Measurements from ENCODE around the gene KIRREL3.

KIRREL3 gene

GRCh38 chr11:126592496-126593410 is 407.8 kb downstream of the KIRREL3 start:
- no peak for DNase-seq

DNA sequence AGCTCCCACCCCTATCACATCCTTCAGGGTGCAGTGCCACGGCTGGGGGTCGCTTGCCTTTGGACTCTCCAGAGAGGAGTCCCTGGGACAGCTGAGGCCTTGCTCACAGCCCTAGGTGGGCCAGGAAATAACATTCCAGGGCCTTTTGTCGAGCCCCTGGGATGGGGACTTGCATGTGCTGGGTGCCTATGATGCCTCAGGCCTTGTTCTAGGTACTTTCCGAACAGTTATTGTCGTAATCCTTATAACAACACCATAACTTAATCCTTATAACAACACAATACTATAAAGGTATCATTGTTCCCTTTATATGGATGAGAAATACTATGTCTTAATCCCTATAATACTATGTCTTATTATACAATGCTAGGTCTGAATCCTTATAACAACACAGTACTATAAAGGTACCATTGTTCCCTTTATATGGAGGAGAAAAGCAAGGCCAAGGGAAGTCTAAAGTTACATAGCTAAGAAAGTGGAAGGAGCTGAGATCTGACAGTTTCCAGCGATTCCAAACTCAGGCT is 408.5 kb downstream of the KIRREL3 start:
- no peak for DNase-seq

DNA sequence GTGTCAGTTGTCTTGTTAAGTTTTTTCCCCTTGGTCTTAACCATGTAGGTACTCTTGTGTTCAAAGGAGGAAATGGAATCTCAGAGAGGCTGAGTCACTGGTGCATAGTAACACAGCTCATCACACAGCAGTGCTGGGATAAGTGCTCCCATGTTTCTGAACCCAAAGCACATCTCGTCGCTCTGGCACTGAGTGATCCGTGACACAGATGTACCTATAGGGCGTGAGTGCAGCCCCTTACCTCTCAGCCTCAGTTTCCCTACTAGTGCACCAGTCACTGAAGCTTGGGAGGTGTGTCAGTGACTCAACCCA is 411.1 kb downstream of the KIRREL3 start:
- no peak for DNase-seq

- DNase-seq, result no peak
These were observed 411.7 kb downstream of the KIRREL3 start for GRCh38 chr11:126588630-126589491.

DNA sequence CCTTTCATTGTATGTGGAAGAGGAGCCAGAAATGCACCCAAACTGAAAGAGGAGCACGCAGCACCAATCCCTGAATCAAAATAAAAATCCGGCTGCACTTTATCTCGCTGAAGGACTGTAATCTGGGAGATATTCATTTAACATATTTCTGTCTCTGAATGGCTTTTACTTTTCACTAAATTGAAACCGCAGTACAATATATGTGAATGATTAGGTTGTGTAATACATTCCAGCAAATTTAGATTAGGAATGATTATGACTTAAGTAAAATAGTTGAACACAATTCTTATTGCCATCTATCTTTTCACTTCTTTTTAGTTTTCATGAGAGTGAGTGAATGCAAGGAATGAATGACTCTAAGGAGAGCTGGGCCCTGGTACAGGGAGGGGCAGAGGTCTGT is 413.0 kb downstream of the KIRREL3 start:
- no peak for DNase-seq

DNA sequence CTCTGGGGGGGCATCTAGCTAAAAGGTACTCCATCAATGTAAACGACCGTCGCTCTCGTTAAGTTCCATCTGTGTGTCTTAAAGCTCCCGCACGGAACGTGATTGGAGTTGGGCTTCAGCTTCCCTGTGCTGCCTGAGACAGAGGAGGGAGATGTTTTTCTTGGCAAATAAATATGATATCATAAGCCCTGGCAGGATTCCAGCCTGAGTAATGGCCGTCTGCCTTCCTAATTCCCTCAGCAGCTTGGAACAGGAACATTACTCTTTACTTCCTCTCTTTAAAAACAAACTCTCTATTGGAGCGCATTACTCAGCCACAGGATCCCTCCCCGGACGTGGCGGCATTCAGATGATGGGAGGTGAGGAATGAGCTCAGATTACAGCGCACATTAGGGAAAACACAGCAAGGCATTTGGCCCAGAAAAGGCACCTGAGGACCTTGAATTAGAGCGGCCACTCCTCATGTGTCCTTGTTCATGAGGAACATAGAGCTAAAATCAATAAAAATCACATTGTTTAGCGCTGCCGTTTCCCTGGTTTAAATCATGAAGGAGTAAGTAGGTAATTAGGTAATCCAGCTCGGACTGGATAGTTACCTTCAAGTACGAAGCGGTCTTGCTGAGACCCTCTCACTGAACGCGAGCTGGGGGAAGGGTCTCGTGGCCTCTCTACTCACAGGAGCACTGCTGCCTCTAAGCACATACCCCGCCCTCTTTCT is 414.6 kb downstream of the KIRREL3 start:
- DNase-seq, result no peak

GRCh38 chr11:126585388-126585773 is 415.2 kb downstream of the KIRREL3 start:
- no peak for DNase-seq

DNA sequence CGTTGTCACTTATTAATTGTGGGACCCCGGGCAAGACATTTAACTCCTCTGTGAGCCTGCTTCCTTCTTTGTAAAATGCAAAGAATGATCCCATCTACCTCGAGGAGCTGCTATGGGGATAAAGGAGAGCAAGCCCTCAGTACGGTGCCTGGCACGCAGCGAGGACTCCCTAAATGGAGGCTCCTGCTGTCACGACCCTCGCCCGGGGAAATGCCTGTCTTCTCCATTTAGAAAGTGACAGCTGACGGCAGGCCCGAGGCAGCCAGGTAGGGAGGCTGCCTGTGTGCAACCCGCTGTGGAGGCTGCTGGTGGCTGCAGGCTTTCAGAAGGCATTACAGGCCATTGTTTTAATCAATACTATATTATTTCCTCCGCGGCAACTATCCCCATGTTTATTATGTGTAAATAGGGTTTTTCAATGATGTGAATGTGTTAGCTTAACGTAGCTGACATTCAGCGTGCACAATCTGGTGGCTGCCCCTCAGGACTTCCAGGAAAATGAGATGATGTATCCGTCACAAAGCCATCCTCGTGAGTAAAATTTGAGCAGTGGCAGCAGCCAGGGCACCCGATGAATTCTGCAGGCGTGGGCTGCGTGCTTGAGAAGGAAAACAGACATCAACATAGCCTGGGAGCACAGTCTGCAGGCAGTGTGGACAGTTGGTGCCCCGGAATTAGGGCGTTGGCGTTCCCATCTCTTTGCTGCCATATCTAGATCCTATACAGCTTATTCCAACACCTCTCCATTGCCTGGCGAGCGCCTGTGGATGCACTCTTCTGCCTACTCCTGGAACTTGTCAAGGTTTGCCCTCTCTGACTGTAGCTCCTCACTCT is 416.8 kb downstream of the KIRREL3 start:
- no peak for DNase-seq

GRCh38 chr11:126583101-126583500 is 417.5 kb downstream of the KIRREL3 start:
- DNase-seq, result no peak

GRCh38 chr11:126581871-126582648 is 418.5 kb downstream of the KIRREL3 start:
- DNase-seq, result no peak

DNA sequence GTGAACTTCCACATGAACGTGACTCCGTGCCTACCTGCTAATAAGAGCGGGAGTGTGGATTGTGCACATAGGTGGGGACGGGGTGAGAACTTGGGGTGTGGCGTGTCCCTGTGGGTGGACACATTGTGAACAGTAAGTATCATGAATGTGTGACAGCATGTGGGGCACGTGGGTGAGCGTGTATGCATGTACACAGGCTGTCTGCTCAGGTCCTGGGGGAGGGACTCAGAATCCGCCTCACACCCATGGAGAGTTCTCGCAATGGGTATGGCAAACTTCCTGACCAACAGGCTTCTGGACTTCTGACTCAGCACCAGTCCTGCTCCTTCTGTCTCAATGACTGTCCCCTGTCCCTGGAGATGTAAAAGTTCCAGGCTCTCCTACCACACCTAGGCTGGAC is 422.1 kb downstream of the KIRREL3 start:
- DNase-seq, result no peak

DNA sequence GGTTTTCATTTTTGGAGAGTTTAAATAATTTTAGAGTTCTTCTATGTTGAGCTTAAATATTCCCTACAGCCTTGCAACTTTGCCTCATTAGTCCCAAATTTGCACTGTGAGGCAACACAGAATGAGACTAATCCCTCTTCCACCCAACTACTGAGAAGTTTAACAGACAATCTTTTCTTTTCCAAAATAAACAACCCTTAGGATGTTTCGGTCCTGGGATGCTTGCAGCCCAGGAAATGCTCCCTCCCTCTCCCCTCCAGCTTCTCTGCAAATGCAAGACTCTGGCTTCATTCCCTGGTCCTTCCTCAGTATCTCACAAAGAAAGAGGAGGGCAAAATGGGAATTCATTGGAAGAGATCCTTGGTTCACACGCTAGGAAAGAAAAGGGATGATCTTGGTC is 422.5 kb downstream of the KIRREL3 start:
- no peak for DNase-seq

- DNase-seq, result no peak
These were observed 424.7 kb downstream of the KIRREL3 start for GRCh38 chr11:126575849-126576248.

DNA sequence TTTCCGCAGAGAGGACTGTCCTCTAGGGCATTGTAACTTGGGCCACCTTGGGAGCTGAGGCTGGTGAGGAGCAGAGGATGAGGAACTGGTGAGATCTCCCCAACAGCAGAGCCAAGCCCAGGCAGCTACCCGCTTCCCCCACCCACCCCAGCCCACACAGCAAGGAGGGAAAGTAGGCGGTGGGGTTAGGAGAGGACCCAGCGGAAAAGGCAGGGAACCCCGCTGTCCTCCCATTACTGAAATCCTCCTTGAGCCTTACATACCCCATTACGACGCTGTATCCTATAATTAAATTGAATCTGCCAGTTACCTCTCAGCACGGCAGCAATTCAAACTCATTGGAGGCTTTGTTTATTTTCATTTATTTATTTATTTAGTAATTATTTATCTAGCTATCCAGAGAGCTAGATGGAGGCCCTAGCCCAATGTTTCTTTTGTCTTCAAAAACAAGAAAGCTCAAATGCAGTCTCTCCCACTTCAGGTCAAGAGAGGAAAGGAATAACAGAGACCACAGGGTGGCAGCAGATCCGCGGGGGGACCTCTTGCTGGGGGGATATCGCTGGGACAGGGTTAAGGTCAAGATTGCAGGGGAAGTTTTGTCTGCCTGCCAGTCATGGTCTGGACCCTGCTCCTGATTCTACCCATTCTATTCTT is 427.1 kb downstream of the KIRREL3 start:
- no peak for DNase-seq

- no peak for DNase-seq
These were observed 430.1 kb downstream of the KIRREL3 start for GRCh38 chr11:126570489-126570888.

DNA sequence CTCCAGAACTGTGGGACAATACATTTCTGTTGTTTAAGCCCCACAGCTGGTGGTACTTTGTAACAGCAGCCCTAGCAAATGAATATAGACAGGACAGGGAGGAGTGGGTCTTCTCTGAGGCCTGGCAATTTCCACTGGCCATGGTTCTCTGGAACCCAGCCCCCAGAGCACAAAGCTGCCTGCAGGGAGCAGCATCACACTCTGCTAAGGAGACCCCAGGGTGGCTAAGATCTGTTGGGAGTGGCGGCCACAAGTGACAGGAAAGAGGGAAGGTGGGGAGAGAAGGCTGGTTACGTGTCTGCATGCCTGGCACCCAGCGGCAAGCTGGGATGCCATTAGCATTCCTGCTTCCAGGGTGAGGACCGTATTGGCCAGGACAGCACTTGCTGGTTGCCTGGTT is 433.2 kb downstream of the KIRREL3 start:
- no peak for DNase-seq

DNA sequence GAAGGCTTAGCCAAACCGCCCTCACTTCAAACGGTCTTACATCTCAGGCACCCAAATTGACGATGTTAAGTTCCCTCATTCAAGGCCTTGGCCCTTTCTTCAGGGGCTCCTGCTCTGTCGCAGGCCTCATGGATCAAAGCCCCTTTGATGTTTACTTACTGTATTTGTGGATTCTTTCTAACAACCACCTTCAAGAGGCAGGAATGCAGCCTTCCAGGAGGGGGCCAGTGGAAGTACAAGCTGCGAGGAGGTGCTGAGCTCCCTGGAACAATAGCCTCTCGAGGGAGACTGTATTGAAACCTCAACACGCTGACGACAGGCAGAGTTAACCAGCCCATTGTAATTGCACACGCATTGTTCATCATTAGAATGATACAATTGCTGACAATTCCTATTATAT is 436.0 kb downstream of the KIRREL3 start:
- no peak for DNase-seq

DNA sequence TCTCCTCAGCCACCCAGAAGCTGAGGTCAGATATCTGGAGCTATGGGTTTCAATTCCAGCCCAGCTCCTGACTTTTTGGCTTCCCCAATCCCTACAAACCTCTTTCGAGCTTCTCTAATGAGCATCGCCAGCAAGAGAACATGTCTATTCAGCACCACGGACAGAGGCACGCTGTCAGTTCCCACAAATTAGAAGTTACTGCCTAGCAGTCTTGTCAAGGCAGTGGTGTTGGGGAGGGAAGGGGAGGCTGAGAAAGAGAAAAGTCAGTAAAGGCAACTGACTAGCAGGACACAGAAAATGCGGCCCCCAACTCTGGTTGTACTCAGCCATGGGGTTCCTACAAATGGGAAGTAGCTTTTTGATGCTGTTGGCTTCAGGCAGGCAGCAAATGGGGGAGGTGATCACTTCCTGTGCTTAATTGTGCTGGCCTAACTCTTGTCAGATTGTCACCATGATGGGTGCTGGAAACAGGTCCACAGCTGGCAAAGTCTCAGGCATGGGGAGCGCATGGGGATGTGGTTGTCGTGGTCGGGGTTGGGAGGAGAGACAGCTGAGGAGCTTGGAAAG is 439.2 kb downstream of the KIRREL3 start:
- peak; percentile 10 to 19 for DNase-seq

DNA sequence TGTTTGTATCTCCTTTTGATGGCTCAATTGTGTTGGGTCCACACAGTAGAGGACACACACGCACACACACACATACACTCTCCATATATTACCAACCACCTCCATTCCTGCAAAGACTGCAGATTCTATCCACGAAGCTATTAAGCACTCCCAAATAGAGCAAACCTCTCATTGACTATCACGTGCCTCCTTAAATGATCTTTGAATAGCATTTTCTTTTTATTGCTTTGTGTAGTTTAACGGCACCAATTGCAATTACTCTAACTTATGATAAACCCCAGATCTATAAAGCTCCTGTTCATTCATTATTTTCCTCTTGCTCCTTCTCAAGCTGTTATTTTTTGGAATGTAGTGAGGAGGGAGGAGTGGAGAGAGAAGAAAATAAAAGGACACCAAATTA is 440.3 kb downstream of the KIRREL3 start:
- no peak for DNase-seq
